Ovary (tissue), 9 donors: ENCODE results near the gene NOP9. TPM values are rescaled to one million over a fixed set of nuclear protein-coding genes. Genes with fewer than 3 reads are reported as not detected.

Source experiments
- DNase-seq, 5 donors: peaks; one replicate each; pipeline ENCODE4 v3.0.0-alpha.2; 2019 to 2020
- H3K27ac ChIP-seq, 2 donors: fragments of 200-600 bp; one replicate each; pipeline versions ENCODE4 v1.5.1 to v1.8.0; 2019 to 2022
- H3K27me3 ChIP-seq: fragments of 200-600 bp; one replicate; pipeline ENCODE4 v1.8.0; 2022
- H3K36me3 ChIP-seq: fragments of 200-600 bp; sonication (generic); one replicate; pipeline ENCODE4 v1.5.1; 2019
- H3K4me1 ChIP-seq: one replicate; pipeline ENCODE4 v1.8.1; 2013; ENCODE audit warnings: mild to moderate bottlenecking, moderate library complexity; ENCODE audit not compliant: insufficient read depth
- H3K4me3 ChIP-seq: fragments of 200-600 bp; sonication (generic); one replicate; pipeline ENCODE4 v1.5.1; 2017
- H3K9me3 ChIP-seq, 2 donors: fragments of 200-600 bp in 1 of 2; sonication (generic) in 1 of 2; one replicate each; pipeline versions ENCODE4 v1.5.1 to v1.8.1; 2013 to 2019; ENCODE audit warnings: mild to moderate bottlenecking in 1 of 2, moderate library complexity in 1 of 2
- CTCF ChIP-seq, 3 donors: fragments of 450-650 bp in 2 of 3; fragments of 200-600 bp in 1 of 3; IDR thresholded peaks; one replicate each; pipeline versions ENCODE4 v1.5.1 to v1.8.0; 2016 to 2022; ENCODE audit warnings: antibody characterized with exemption in 3 of 3, mild to moderate bottlenecking in 1 of 3
- EP300 ChIP-seq: sonication (generic); formaldehyde crosslinking; IDR thresholded peaks from one replicate; pipeline ENCODE4 v1.6.1; 2017; ENCODE audit warnings: antibody characterized with exemption
- POLR2A ChIP-seq: fragments of 450-650 bp; IDR thresholded peaks from one replicate; pipeline ENCODE4 v1.6.1; 2017; ENCODE audit warnings: antibody characterized with exemption, mild to moderate bottlenecking, moderate library complexity
- WGBS, 3 donors: extraction: QIAGEN DNeasy Blood & Tissue Kit in 1 of 3; methylation state at CpG; one replicate each; pipeline versions ENCODE4 v1.1.5 to v1.1.7; 2013 to 2017; 5-methylcytosine and 5-hydroxymethylcytosine counted together
- intact Hi-C, 4 donors: fragments of 100-400 bp; cut with DNase I; formaldehyde crosslinking; loops; one replicate each; pipeline versions ENCODE4 v1.11.0 to v1.15.1; 2022 to 2023
- polyA plus RNA-seq, 2 donors: library from polyadenylated mRNA; stranded (reverse); fragments of 200-250 nt in 1 of 2; fragments of 350-450 nt in 1 of 2; fragmentation: Illumina TruSeq in 1 of 2; extraction: RNeasy Lipid Tissue Mini Kit (QIAGEN cat#74804) in 1 of 2; gene quantifications; one replicate each; pipeline ENCODE4 v1.2.3, GENCODE V29; 2013 to 2014
- total RNA-seq, 7 donors: library from RNA; depleted of rRNA in 2 of 7; stranded (reverse); fragments of >200 nt in 2 of 7; fragmentation: NEBNext Ultra II Directional in 3 of 7; extraction: Animal tissue kit (Norgen Biotek cat#: 25700) in 3 of 7; gene quantifications; one replicate each; pipeline versions ENCODE4 v1.1.0 to v1.2.4, GENCODE V29; 2016 to 2023
- donor health status: DM: no; HTN: no; CAD: no; lungs with moderate emphysema.
- donor health status: DM: no; HTN: no; CAD: no.
- donor health status: Bipolar disorder and iron deficiency.
- donor health status: DM: yes; HTN: yes; CAD: no.
- donor health status: DM: no; HTN: no; CAD: no.
- donor health status: DM: yes; HTN: yes; CAD: no.

NOP9 gene
- total and polyA plus RNA-seq, 9 donors, result 9.2 to 28.6 (median 22.1) TPM

GRCh38 chr14:24262821-24263733 is 36.6 kb upstream of the NOP9 start, which contains the start of gene TGM1:
Gene TGM1, minus strand, starts transcription at chr14:24263177. Its CDS starts 825 bp downstream, at chr14:24262352.
- H3K9me3 ChIP-seq, result no peaks in the 10 kb centered on the region

GRCh38 chr14:24263848-24264247 is 35.8 kb upstream of the NOP9 start:
- Histone ChIP-seq H3K36me3 (no peaks in the 10 kb centered on the region), H3K4me3 (no peak overlapping the region), H3K27me3 (no peaks in the 10 kb centered on the region), H3K27ac (no peak overlapping the region), H3K4me1 (peaks cover 3% of the 10 kb centered on the region), H3K9me3 (no peaks in the 10 kb centered on the region)
- intact Hi-C loops, result no loop called here
- TF ChIP-seq EP300, result no peak
- TF ChIP-seq CTCF (IDR thresholded peaks at IDR 0.05), result no peak
- no peak for TF ChIP-seq POLR2A
- no peak for DNase-seq
- WGBS, 3 donors, result 55 to 67% (median 65%) methylated on average over 6 of the region's 6 CpGs

More at GRCh38 chr14:24262821-24263733, 36.6 kb upstream of the NOP9 start, which contains the start of gene TGM1:
- no peak within 1 kb of the TSS for H3K4me3 ChIP-seq
- WGBS, 3 donors, result 75 to 83% (median 79%) methylated on average over 14 of the region's 14 CpGs
- H3K36me3 ChIP-seq, result no peaks in the 10 kb centered on the region
- no peak for TF ChIP-seq CTCF (IDR thresholded peaks at IDR 0.05)
- TF ChIP-seq EP300, result no peak
- no peak for TF ChIP-seq POLR2A
- H3K27me3 ChIP-seq, result no peaks in the 10 kb centered on the region
- intact Hi-C loops, result no loop called here
- no peak for DNase-seq
- no peak within 1 kb of the TSS for H3K27ac ChIP-seq
- H3K4me1 ChIP-seq, result peaks cover 3% of the 10 kb centered on the region

GRCh38 chr14:24264298-24264697 is 35.4 kb upstream of the NOP9 start:
- WGBS, 3 donors, result 16 to 38% (median 32%) methylated on average over 6 of the region's 6 CpGs
- Histone ChIP-seq H3K9me3 (no peaks in the 10 kb centered on the region), H3K27me3 (no peaks in the 10 kb centered on the region), H3K4me1 (no peaks in the 10 kb centered on the region), H3K36me3 (no peaks in the 10 kb centered on the region), H3K4me3 (no peak overlapping the region), H3K27ac (no peak overlapping the region)
- peak in 1 of 5 donors; percentile 50 for DNase-seq
- intact Hi-C loops, result no loop called here
- no peak for TF ChIP-seq CTCF (IDR thresholded peaks at IDR 0.05)
- TF ChIP-seq EP300, result no peak
- no peak for TF ChIP-seq POLR2A

GRCh38 chr14:24266344-24267244 is 33.1 kb upstream of the NOP9 start:
- Histone ChIP-seq H3K9me3 (no peaks in the 10 kb centered on the region), H3K36me3 (no peaks in the 10 kb centered on the region), H3K27ac (no peak overlapping the region), H3K4me3 (no peak overlapping the region), H3K4me1 (peaks cover 2% of the 10 kb centered on the region), H3K27me3 (no peaks in the 10 kb centered on the region)
- TF ChIP-seq EP300, result no peak
- no peak for TF ChIP-seq POLR2A
- no peak for TF ChIP-seq CTCF (IDR thresholded peaks at IDR 0.05)
- intact Hi-C loops, result no loop called here
- DNase-seq, result no peak
- 81 to 87% (median 83%) methylated on average over 18 of the region's 18 CpGs for WGBS, 3 donors
